OCI-LY3 (cell line): ENCODE results near the gene DIPK1C.

Experiments used
- H2AFZ ChIP-seq: fragments of 200-600, 300-600 bp; shearing (Covaris generic); 2 replicates; pipeline ENCODE4 v1.6.0; 2014; ENCODE audit warnings: antibody characterized with exemption, low read depth, low read length
- H3K27ac ChIP-seq: fragments of 200-600, 300-600 bp; sonication (generic); 2 replicates; pipeline ENCODE4 v1.5.1; 2014; ENCODE audit warnings: mild to moderate bottlenecking, low read length, moderate library complexity, mixed read lengths
- H3K27me3 ChIP-seq: fragments of 200-600, 300-600 bp; sonication (generic); 2 replicates; pipeline ENCODE4 v1.6.1; 2014; ENCODE audit warnings: low read depth, low read length, mixed read lengths
- H3K36me3 ChIP-seq: fragments of 200-600, 300-600 bp; sonication (generic); replicated peaks from 2 replicates; pipeline ENCODE3; 2014; ENCODE audit warnings: low read depth, low read length, mixed read lengths
- H3K4me1 ChIP-seq: fragments of 300-600, 200-600 bp; sonication (generic); 2 replicates; pipeline ENCODE4 v1.6.1; 2014; ENCODE audit warnings: low read length, mixed read lengths
- H3K4me2 ChIP-seq: fragments of 200-600, 300-600 bp; sonication (generic); 2 replicates; pipeline ENCODE4 v1.6.1; 2014; ENCODE audit warnings: low read length, mixed read lengths
- H3K4me3 ChIP-seq: fragments of 300-600, 200-600 bp; sonication (generic); 2 replicates; pipeline ENCODE4 v1.5.1; 2014; ENCODE audit warnings: antibody characterized with exemption, mild to moderate bottlenecking, low read length, moderate library complexity
- H3K79me2 ChIP-seq: fragments of 300-600, 200-600 bp; shearing (Covaris generic); 2 replicates; pipeline ENCODE4 v1.6.1; 2014; ENCODE audit warnings: mild to moderate bottlenecking, low read length, mixed read lengths
- H3K9ac ChIP-seq: fragments of 300-600, 200-600 bp; shearing (Covaris generic); 2 replicates; pipeline ENCODE4 v1.6.0; 2014; ENCODE audit warnings: mild to moderate bottlenecking, low read length, moderate library complexity
- H3K9me3 ChIP-seq: fragments of 200-600, 300-600 bp; shearing (Covaris generic); 2 replicates; pipeline ENCODE4 v1.6.1; 2014; ENCODE audit warnings: low read length, mixed read lengths; ENCODE audit not compliant: insufficient read depth
- H4K20me1 ChIP-seq: fragments of 200-600, 300-600 bp; sonication (generic); 2 replicates; pipeline ENCODE4 v1.6.1; 2016; ENCODE audit warnings: low read length, mixed read lengths; ENCODE audit not compliant: insufficient read depth
- CTCF ChIP-seq: fragments of 200-600, 300-600 bp; sonication (generic); IDR thresholded peaks from 2 replicates; pipeline ENCODE4 v1.5.1; 2014; ENCODE audit warnings: antibody characterized with exemption, low read length, low read depth
- EZH2phosphoT487 ChIP-seq: fragments of 200-600 bp; shearing (Covaris generic); IDR thresholded peaks from 2 replicates; pipeline ENCODE4 v1.6.1; 2018; ENCODE audit warnings: antibody characterized with exemption, mixed run types, low read depth

DIPK1C gene

GRCh38 chr18:74472312-74472711 is 15.2 kb upstream of the DIPK1C start:
- H3K27me3 ChIP-seq = peaks cover 49% of the 10 kb centered on the region
- H3K4me3 ChIP-seq = no peak overlapping the region
- peaks cover 10% of the 10 kb centered on the region; the same call in 1 of the 2 replicates for H3K9me3 ChIP-seq
- H3K27ac ChIP-seq = no peak overlapping the region
- TF ChIP-seq CTCF (no peak), EZH2phosphoT487 (no peak)
- no peak overlapping the region for H3K9ac ChIP-seq
- H2AFZ ChIP-seq = no peak overlapping the region
- no peaks in the 10 kb centered on the region for H3K4me1 ChIP-seq
- no peak overlapping the region for H3K4me2 ChIP-seq
- no peaks in the 10 kb centered on the region for H3K36me3 ChIP-seq
- no peaks in the 10 kb centered on the region for H3K79me2 ChIP-seq
- no peaks in the 10 kb centered on the region for H4K20me1 ChIP-seq

- peaks cover 61% of the 10 kb centered on the region for H3K27me3 ChIP-seq
- H3K4me3 ChIP-seq = no peak overlapping the region
- H3K36me3 ChIP-seq = no peaks in the 10 kb centered on the region
- peaks cover 10% of the 10 kb centered on the region; the same call in 1 of the 2 replicates for H3K9me3 ChIP-seq
- TF ChIP-seq CTCF (no peak), EZH2phosphoT487 (no peak)
- H3K27ac ChIP-seq = no peak overlapping the region
- H3K4me2 ChIP-seq = no peak overlapping the region
- H2AFZ ChIP-seq = no peak overlapping the region
- H4K20me1 ChIP-seq = no peaks in the 10 kb centered on the region
- H3K9ac ChIP-seq = no peak overlapping the region
- H3K79me2 ChIP-seq = no peaks in the 10 kb centered on the region
- H3K4me1 ChIP-seq = no peaks in the 10 kb centered on the region
Observed at GRCh38 chr18:74468547-74469061, 11.5 kb upstream of the DIPK1C start.

- H3K4me2 ChIP-seq = no peak overlapping the region
- H3K79me2 ChIP-seq = no peaks in the 10 kb centered on the region
- TF ChIP-seq EZH2phosphoT487 = no peak
- no peak for TF ChIP-seq CTCF
- no peak overlapping the region for H2AFZ ChIP-seq
- no peak overlapping the region for H3K9ac ChIP-seq
- H3K36me3 ChIP-seq = no peaks in the 10 kb centered on the region
- no peaks in the 10 kb centered on the region for H4K20me1 ChIP-seq
- no peak overlapping the region for H3K27ac ChIP-seq
- H3K9me3 ChIP-seq = peaks cover 10% of the 10 kb centered on the region; the same call in 1 of the 2 replicates
- H3K27me3 ChIP-seq = peaks cover 45% of the 10 kb centered on the region
- H3K4me3 ChIP-seq = no peak overlapping the region
- no peaks in the 10 kb centered on the region for H3K4me1 ChIP-seq
Observed at GRCh38 chr18:74465775-74466174, 8.7 kb upstream of the DIPK1C start.

GRCh38 chr18:74463983-74464382 is 6.9 kb upstream of the DIPK1C start:
- Histone ChIP-seq H3K9ac (no peak overlapping the region), H3K27ac (no peak overlapping the region), H3K4me3 (no peak overlapping the region), H2AFZ (no peak overlapping the region), H3K36me3 (no peaks in the 10 kb centered on the region), H4K20me1 (no peaks in the 10 kb centered on the region), H3K4me2 (no peak overlapping the region), H3K9me3 (no peaks in the 10 kb centered on the region), H3K4me1 (no peaks in the 10 kb centered on the region), H3K27me3 (peaks cover 33% of the 10 kb centered on the region), H3K79me2 (no peaks in the 10 kb centered on the region)
- TF ChIP-seq CTCF (no peak), EZH2phosphoT487 (no peak)
